Kidney tubule cell (primary cell): ENCODE data around the gene SLC41A3.

Experiments
- DNase-seq: peaks from one replicate; pipeline ENCODE4 v3.0.0-alpha.2; 2018; ENCODE audit warnings: low spot score

The SLC41A3 gene

GRCh38 chr3:126026761-126027160 lies 57.2 kb downstream of the SLC41A3 start:
- DNase-seq = no peak

GRCh38 chr3:126026277-126026751 lies 57.6 kb downstream of the SLC41A3 start:
- DNase-seq = no peak

GRCh38 chr3:126025862-126026261 lies 58.1 kb downstream of the SLC41A3 start:
- no peak for DNase-seq

- DNase-seq = no peak
Observed at GRCh38 chr3:126025116-126025729, 58.7 kb downstream of the SLC41A3 start.

GRCh38 chr3:126024049-126024854 lies 59.7 kb downstream of the SLC41A3 start:
- DNase-seq = no peak

GRCh38 chr3:126023390-126023789 lies 60.5 kb downstream of the SLC41A3 start:
- no peak for DNase-seq

GRCh38 chr3:126022741-126023359 lies 61.1 kb downstream of the SLC41A3 start:
- no peak for DNase-seq

- no peak for DNase-seq
Observed at GRCh38 chr3:126021702-126022101, 62.2 kb downstream of the SLC41A3 start.

GRCh38 chr3:126021224-126021623 lies 62.7 kb downstream of the SLC41A3 start:
- DNase-seq = no peak

- DNase-seq = no peak
Observed at GRCh38 chr3:126019683-126020082, 64.2 kb downstream of the SLC41A3 start.

- DNase-seq = no peak
Observed at GRCh38 chr3:126018995-126019394, 64.9 kb downstream of the SLC41A3 start.

- DNase-seq = no peak
Observed at GRCh38 chr3:126018545-126018944, 65.4 kb downstream of the SLC41A3 start.

- no peak for DNase-seq
Observed at GRCh38 chr3:126017362-126017761, 66.6 kb downstream of the SLC41A3 start.

GRCh38 chr3:126016616-126017015 lies 67.3 kb downstream of the SLC41A3 start:
- no peak for DNase-seq

GRCh38 chr3:126015075-126015474 lies 68.8 kb downstream of the SLC41A3 start:
- DNase-seq = no peak

- no peak for DNase-seq
Observed at GRCh38 chr3:126014252-126014651, 69.7 kb downstream of the SLC41A3 start.

GRCh38 chr3:126013751-126014156 lies 70.2 kb downstream of the SLC41A3 start:
- DNase-seq = no peak

GRCh38 chr3:126009181-126009580 lies 74.7 kb downstream of the SLC41A3 start:
- no peak for DNase-seq

GRCh38 chr3:126008219-126008618 lies 75.7 kb downstream of the SLC41A3 start:
- DNase-seq = no peak

GRCh38 chr3:126005951-126006350 lies 78.0 kb downstream of the SLC41A3 start:
- DNase-seq = peak; percentile 17

GRCh38 chr3:126004692-126005091 lies 79.2 kb downstream of the SLC41A3 start:
- DNase-seq = no peak

GRCh38 chr3:126004217-126004616 lies 79.7 kb downstream of the SLC41A3 start:
- DNase-seq = no peak
